Smooth muscle cell (in vitro differentiated cells): ENCODE data around the gene UNK. TPM values are rescaled to one million over a fixed set of nuclear protein-coding genes. Genes with fewer than 3 reads are reported as not detected.

Experiments
- DNase-seq: peaks from one replicate; lab custom pipeline; 2025; ENCODE audit not compliant: unreplicated experiment; lab: John Stamatoyannopoulos, UW
- H2AFZ ChIP-seq: fragments of 200-600 bp; sonication (generic); 2 replicates; pipeline ENCODE4 v1.6.0; 2016; ENCODE audit warnings: antibody characterized with exemption, low read depth, mild to moderate bottlenecking
- H3F3A ChIP-seq: fragments of 200-600 bp; sonication (generic); 2 replicates; pipeline ENCODE4 v1.6.0; 2017; ENCODE audit warnings: antibody characterized with exemption, low read depth
- H3K27ac ChIP-seq: fragments of 200-600 bp; sonication (generic); 2 replicates; pipeline ENCODE4 v1.5.1; 2016; ENCODE audit warnings: low read depth, mild to moderate bottlenecking
- H3K27me3 ChIP-seq: fragments of 200-600 bp; sonication (generic); 2 replicates; pipeline ENCODE4 v1.6.1; 2016; ENCODE audit warnings: low read depth, mild to moderate bottlenecking
- H3K36me3 ChIP-seq: fragments of 200-600 bp; sonication (generic); 2 replicates; pipeline ENCODE4 v1.5.1; 2016; ENCODE audit warnings: low read depth
- H3K4me1 ChIP-seq: fragments of 200-600 bp; sonication (generic); 2 replicates; pipeline ENCODE4 v1.5.1; 2016; ENCODE audit warnings: low read depth
- H3K4me2 ChIP-seq: fragments of 200-600 bp; sonication (generic); 2 replicates; pipeline ENCODE4 v1.6.0; 2016; ENCODE audit warnings: mild to moderate bottlenecking
- H3K4me3 ChIP-seq: fragments of 200-600 bp; sonication (generic); 2 replicates; pipeline ENCODE4 v1.5.1; 2016; ENCODE audit warnings: mild to moderate bottlenecking
- H3K79me2 ChIP-seq: fragments of 200-600 bp; sonication (generic); 2 replicates; pipeline ENCODE4 v1.6.0; 2016; ENCODE audit warnings: low read depth, mild to moderate bottlenecking
- H3K9ac ChIP-seq: fragments of 200-600 bp; sonication (generic); 2 replicates; pipeline ENCODE4 v1.6.0; 2016; ENCODE audit warnings: low read depth
- H3K9me3 ChIP-seq: fragments of 200-600 bp; sonication (generic); replicated peaks from 2 replicates; pipeline ENCODE4 v1.5.1; 2016; ENCODE audit warnings: low read depth
- H4K20me1 ChIP-seq: fragments of 200-600 bp; sonication (generic); 2 replicates; pipeline ENCODE4 v1.6.0; 2016; ENCODE audit warnings: low read depth
- WGBS: methylation state at CpG from one replicate; pipeline ENCODE4 v1.1.7; 2016; ENCODE audit warnings: low lambda C conversion rate; 5-methylcytosine and 5-hydroxymethylcytosine counted together
- polyA plus RNA-seq: library from polyadenylated mRNA; unstranded; fragments of >200 nt; fragmentation: Nextera tagmentation; extraction: Ambion mirVana; gene quantifications from 2 replicates; pipeline ENCODE4 v1.2.1, GENCODE V29; 2016
- total RNA-seq: library from RNA; depleted of rRNA; stranded (reverse); fragments of >200 nt; gene quantifications from 2 replicates; pipeline ENCODE4 v1.2.3, GENCODE V29; 2014
- TF ChIP-seq, protein P1 (sequence below): fragments of 200-600 bp; sonication (generic); IDR thresholded peaks from 2 replicates; pipeline ENCODE4 v1.5.1; 2017; ENCODE audit warnings: borderline replicate concordance, mild to moderate bottlenecking, antibody characterized with exemption; ENCODE audit not compliant: insufficient read depth, poor library complexity, severe bottlenecking

UNK gene
- total and polyA plus RNA-seq, 2 experiments from 2014 or later: 26.8 to 39.5 TPM

DNA sequence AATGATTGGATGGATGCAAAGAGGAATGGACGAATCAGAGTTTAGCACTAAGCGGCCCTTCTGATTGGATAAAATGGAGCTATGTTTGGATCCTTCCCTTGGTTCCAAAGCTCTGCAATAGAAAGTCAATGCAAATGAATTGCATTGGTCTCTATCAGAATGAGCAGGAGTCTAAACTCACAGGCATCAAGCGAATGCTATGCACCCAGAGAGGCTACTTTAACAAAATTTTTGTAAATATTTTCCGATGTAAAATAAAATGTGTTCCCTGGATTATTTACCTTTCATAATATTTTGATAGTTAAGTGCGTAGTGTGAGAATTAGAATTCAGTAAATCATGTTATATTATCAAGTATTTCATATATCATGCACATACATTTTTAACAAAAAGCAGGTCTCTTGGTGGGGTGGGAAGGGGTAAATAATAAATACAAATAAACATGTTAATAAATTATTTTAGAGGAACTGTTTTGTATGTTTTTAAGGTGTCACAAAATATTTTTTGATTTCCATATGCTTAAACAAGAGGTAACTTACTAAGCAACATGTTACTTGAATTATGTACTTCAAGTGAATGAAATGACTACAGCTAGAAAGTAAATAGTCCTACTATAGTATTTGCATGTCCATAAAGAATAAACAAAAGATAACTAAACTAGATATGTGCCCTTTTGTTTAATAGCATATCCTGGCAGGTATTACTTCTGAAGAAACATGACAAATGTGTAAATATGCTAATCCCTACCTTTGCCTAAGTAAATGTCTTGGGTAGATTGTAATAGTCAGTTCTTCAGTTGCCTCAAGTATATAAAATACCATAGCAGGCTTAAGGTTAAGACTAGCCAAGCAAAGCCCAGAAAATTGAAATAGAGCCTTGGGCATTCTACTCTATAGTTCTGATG, 4.4 kb upstream of the UNK start:
- no peak overlapping the region for H3K27ac ChIP-seq
- no peak overlapping the region for H3K9ac ChIP-seq
- H2AFZ ChIP-seq: no peak overlapping the region
- H3K36me3 ChIP-seq: no peaks in the 10 kb centered on the region
- peaks cover 25% of the 10 kb centered on the region for H3K4me1 ChIP-seq
- H3K9me3 ChIP-seq: no peaks in the 10 kb centered on the region
- TF ChIP-seq, protein P1, sequence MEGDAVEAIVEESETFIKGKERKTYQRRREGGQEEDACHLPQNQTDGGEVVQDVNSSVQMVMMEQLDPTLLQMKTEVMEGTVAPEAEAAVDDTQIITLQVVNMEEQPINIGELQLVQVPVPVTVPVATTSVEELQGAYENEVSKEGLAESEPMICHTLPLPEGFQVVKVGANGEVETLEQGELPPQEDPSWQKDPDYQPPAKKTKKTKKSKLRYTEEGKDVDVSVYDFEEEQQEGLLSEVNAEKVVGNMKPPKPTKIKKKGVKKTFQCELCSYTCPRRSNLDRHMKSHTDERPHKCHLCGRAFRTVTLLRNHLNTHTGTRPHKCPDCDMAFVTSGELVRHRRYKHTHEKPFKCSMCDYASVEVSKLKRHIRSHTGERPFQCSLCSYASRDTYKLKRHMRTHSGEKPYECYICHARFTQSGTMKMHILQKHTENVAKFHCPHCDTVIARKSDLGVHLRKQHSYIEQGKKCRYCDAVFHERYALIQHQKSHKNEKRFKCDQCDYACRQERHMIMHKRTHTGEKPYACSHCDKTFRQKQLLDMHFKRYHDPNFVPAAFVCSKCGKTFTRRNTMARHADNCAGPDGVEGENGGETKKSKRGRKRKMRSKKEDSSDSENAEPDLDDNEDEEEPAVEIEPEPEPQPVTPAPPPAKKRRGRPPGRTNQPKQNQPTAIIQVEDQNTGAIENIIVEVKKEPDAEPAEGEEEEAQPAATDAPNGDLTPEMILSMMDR: no peak
- no peak for DNase-seq
- peaks cover 33% of the 10 kb centered on the region for H3F3A ChIP-seq
- peak overlapping the region; percentile 33 for H3K4me3 ChIP-seq
- WGBS: 23% methylated on average over 5 of the region's 5 CpGs
- no peaks in the 10 kb centered on the region for H3K27me3 ChIP-seq
- peaks cover 23% of the 10 kb centered on the region for H3K79me2 ChIP-seq
- H3K4me2 ChIP-seq: peak overlapping the region; percentile 74
- H4K20me1 ChIP-seq: peaks cover 43% of the 10 kb centered on the region

DNA sequence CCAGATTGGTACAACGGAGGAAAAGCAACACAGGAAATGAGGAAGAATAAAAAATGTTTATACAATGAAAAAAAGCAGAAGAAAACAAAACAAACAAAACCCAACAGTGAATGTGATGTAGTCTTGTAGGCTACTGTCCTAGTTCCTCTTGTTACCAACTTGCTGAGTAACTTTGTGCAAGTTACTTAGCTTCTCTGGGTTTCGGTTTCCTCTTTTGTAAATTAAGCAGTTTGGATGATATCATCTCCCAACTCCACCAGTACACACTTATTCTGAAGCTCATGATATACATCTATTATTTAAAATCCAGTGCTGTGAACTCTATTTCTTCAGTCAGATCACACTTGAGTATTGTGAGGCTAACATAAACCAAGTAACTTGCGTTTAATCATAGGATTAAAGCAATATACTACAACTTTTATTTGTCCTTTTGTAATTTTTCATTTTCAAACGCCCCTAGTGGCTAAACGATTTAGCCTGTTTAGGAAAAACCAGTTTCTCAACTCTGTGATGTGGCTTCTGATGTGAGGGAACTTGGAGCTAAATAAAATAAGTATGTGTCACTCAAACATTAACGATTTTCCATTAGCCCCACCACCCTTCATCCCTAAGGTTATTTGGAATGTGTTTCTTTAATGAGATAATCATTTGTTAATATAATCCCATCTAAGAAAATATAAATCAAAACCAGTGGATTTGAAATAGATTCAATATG, 1.4 kb upstream of the UNK start:
- Histone ChIP-seq H3K9ac (peak overlapping the region; percentile 98), H3K27ac (peak overlapping the region; percentile 98), H3F3A (peaks cover 23% of the 10 kb centered on the region), H3K27me3 (no peaks in the 10 kb centered on the region), H3K9me3 (no peaks in the 10 kb centered on the region), H3K36me3 (no peaks in the 10 kb centered on the region), H4K20me1 (peaks cover 13% of the 10 kb centered on the region), H3K79me2 (peaks cover 34% of the 10 kb centered on the region), H3K4me1 (peaks cover 28% of the 10 kb centered on the region), H2AFZ (peak overlapping the region; percentile 71), H3K4me2 (peak overlapping the region; percentile 85), H3K4me3 (no peak overlapping the region)
- DNase-seq: no peak
- WGBS: 39% methylated on average over 6 of the region's 6 CpGs
- TF ChIP-seq, protein P1: peak; percentile 58

DNA sequence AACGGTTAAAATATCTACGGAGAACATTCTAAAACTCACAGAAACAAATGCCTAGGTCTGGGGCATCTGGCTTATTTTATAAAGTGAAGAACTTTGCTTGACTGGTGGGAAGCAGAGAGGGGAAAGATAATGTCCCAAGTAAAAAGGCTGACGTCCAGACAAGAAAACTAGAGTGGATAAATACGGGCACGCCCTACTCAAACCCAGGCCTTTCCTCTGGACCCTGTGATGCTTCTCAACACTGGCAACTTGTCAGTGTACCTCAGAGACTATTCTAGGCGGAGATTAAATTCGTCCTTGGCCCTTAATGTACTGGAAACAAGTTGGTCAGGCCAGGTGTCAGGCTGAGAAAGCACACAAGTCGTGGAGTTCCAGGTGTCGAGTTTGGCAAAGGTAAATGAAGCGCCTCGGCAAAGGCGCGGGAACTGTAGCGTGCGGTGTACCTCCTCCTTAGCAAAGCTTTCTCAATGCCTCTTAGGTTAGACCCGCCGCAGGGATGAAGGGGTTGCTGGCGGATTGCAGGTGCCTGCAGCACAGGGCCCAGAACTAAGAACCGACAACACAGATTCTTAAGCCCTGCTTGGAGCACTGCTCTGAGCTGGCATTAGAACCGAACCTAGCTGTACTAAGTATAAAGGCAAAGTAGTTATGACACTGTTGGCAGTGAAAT, 668 bp upstream of the UNK start:
- Histone ChIP-seq H2AFZ (peak overlapping the region; percentile 28), H3K4me1 (peaks cover 28% of the 10 kb centered on the region), H4K20me1 (peaks cover 7% of the 10 kb centered on the region), H3K4me3 (peak overlapping the region; percentile 76), H3K27ac (peak overlapping the region; percentile 98), H3K9ac (peak overlapping the region; percentile 98), H3K79me2 (peaks cover 34% of the 10 kb centered on the region), H3F3A (peaks cover 17% of the 10 kb centered on the region), H3K9me3 (no peaks in the 10 kb centered on the region), H3K27me3 (no peaks in the 10 kb centered on the region), H3K36me3 (no peaks in the 10 kb centered on the region), H3K4me2 (peak overlapping the region; percentile 85)
- WGBS: 74% methylated on average over 20 of the region's 20 CpGs
- TF ChIP-seq, protein P1: no peak
- no peak for DNase-seq
